ENCODE data around the gene TSNAXIP1.

The TSNAXIP1 gene

GRCh38 chr16:67807148-67807682, 526 bp downstream of the TSNAXIP1 start (continued):
- TF ChIP-seq ZNF555 (tag by site-specific recombination; conservative IDR thresholded peaks at IDR 0.05) (no peak), ZNF623 (tag by site-specific recombination; IDR thresholded peaks at IDR 0.05) (no peak), ZNF133 (tag by site-specific recombination; IDR thresholded peaks at IDR 0.05) (no peak), ZNF654 (tag by site-specific recombination; IDR thresholded peaks at IDR 0.05; ENCODE audit: low read depth) (no peak), GLIS1 (tag by site-specific recombination; IDR thresholded peaks at IDR 0.05) (no peak), ZNF391 (tag by site-specific recombination; IDR thresholded peaks at IDR 0.05; ENCODE audit: borderline replicate concordance, low read depth) (no peak), ZBTB10 (tag by site-specific recombination; IDR thresholded peaks at IDR 0.05) (no peak), TRIM28 (IDR thresholded peaks at IDR 0.05; ENCODE audit: borderline replicate concordance, low read length) (no peak), GLI2 (tag by site-specific recombination; IDR thresholded peaks at IDR 0.05; ENCODE audit: borderline replicate concordance, low read depth) (no peak), ZNF174 (tag by site-specific recombination; IDR thresholded peaks at IDR 0.05) (no peak), OVOL3 (tag by site-specific recombination; IDR thresholded peaks at IDR 0.05) (no peak), KLF10 (tag by site-specific recombination; IDR thresholded peaks at IDR 0.05) (no peak), ZIC2 (tag by site-specific recombination; IDR thresholded peaks at IDR 0.05) (no peak), ZNF37A (tag by site-specific recombination; IDR thresholded peaks at IDR 0.05) (no peak), SALL2 (tag by site-specific recombination; IDR thresholded peaks at IDR 0.05; ENCODE audit: borderline replicate concordance) (no peak), ZNF292 (tag by site-specific recombination; IDR thresholded peaks at IDR 0.05; ENCODE audit: borderline replicate concordance, low read depth) (no peak), ZNF335 (tag by site-specific recombination; conservative IDR thresholded peaks at IDR 0.05) (0 out of 2 replicates have a peak, but pooled peaks have one; percentile 77), ZBTB6 (tag by site-specific recombination; IDR thresholded peaks at IDR 0.05) (0 out of 2 replicates have a peak, but pooled peaks have one; percentile 4), SP2 (tag by site-specific recombination; IDR thresholded peaks at IDR 0.05) (no peak), ZNF433 (tag by site-specific recombination; IDR thresholded peaks at IDR 0.05; ENCODE audit: low read depth) (no peak), ZNF248 (tag by site-specific recombination; IDR thresholded peaks at IDR 0.05) (no peak), ZNF266 (tag by site-specific recombination; IDR thresholded peaks at IDR 0.05; ENCODE audit: low read depth) (no peak), ZNF155 (tag by site-specific recombination; IDR thresholded peaks at IDR 0.05) (no peak), ZFP3 (tag by site-specific recombination; IDR thresholded peaks at IDR 0.05; ENCODE audit: low read depth) (no peak), ZBTB49 (tag by site-specific recombination; IDR thresholded peaks at IDR 0.05; ENCODE audit: low read depth) (no peak), ZNF837 (tag by site-specific recombination; IDR thresholded peaks at IDR 0.05) (no peak), ZNF2 (tag by site-specific recombination; IDR thresholded peaks at IDR 0.05) (0 out of 2 replicates have a peak, but pooled peaks have one; percentile 50), ZBTB11 (tag by site-specific recombination; conservative IDR thresholded peaks at IDR 0.05; ENCODE audit: low read depth) (no peak)
- TF ChIP-seq, protein P1, sequence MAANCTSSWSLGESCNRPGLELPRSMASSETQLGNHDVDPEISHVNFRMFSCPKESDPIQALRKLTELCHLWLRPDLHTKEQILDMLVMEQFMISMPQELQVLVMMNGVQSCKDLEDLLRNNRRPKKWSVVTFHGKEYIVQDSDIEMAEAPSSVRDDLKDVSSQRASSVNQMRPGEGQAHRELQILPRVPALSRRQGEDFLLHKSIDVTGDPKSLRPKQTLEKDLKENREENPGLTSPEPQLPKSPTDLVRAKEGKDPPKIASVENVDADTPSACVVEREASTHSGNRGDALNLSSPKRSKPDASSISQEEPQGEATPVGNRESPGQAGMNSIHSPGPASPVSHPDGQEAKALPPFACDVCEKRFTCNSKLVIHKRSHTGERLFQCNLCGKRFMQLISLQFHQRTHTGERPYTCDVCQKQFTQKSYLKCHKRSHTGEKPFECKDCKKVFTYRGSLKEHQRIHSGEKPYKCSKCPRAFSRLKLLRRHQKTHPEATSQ (tag by site-specific recombination; IDR thresholded peaks at IDR 0.05): no peak

Measured in HEK293 (cell line).